ENCODE data around the gene CCDC195. TPM values are rescaled to one million over a fixed set of nuclear protein-coding genes. Genes with fewer than 3 reads are reported as not detected.
"Not testable (repeated sequence)": the region's sequence is repeated elsewhere in the genome, so short reads cannot be mapped to it uniquely, and the experiment has no call there.

The CCDC195 gene
- total RNA-seq, 4 donors from 2014 or later, result not detected

- TF ChIP-seq POLR2A (IDR thresholded peaks at IDR 0.05) (no peak), CTCF (IDR thresholded peaks at IDR 0.05) (no peak)
- no peak overlapping the region for H3K4me3 ChIP-seq
Observed at GRCh38 chr2:224671731-224672130, 44.4 kb downstream of the CCDC195 start.

GRCh38 chr2:224670203-224670602, 46.0 kb downstream of the CCDC195 start:
- no peak overlapping the region for H3K27ac ChIP-seq
- no peaks in the 10 kb centered on the region for H3K9me3 ChIP-seq
- H3K4me1 ChIP-seq, result peaks cover 0 to 4% (median 0%) of the 10 kb centered on the region in 4 donors
- H3K4me3 ChIP-seq, result no peak overlapping the region
- DNase-seq, result no peak
- no peak for TF ChIP-seq POLR2A (IDR thresholded peaks at IDR 0.05)
- no peak for TF ChIP-seq CTCF (IDR thresholded peaks at IDR 0.05)
- H3K27me3 ChIP-seq, result no peaks in the 10 kb centered on the region
- no peaks in the 10 kb centered on the region for H3K36me3 ChIP-seq

More at GRCh38 chr2:224671731-224672130, 44.4 kb downstream of the CCDC195 start:
- Histone ChIP-seq H3K36me3 (no peaks in the 10 kb centered on the region), H3K9me3 (no peaks in the 10 kb centered on the region), H3K4me1 (peaks cover 0 to 4% (median 0%) of the 10 kb centered on the region in 4 donors), H3K27ac (no peak overlapping the region), H3K27me3 (no peaks in the 10 kb centered on the region)
- DNase-seq, result no peak

- H3K27ac ChIP-seq, result no peak overlapping the region
- TF ChIP-seq CTCF (IDR thresholded peaks at IDR 0.05) (no peak), POLR2A (IDR thresholded peaks at IDR 0.05) (no peak)
- no peaks in the 10 kb centered on the region for H3K36me3 ChIP-seq
- no peak overlapping the region for H3K4me3 ChIP-seq
- H3K9me3 ChIP-seq, result no peaks in the 10 kb centered on the region
- H3K27me3 ChIP-seq, result no peaks in the 10 kb centered on the region
- H3K4me1 ChIP-seq, result peaks cover 0 to 4% (median 0%) of the 10 kb centered on the region in 4 donors
- DNase-seq, result no peak
Observed at GRCh38 chr2:224669449-224669848, 46.7 kb downstream of the CCDC195 start.

- peaks cover 0 to 4% (median 0%) of the 10 kb centered on the region in 4 donors for H3K9me3 ChIP-seq
- H3K4me3 ChIP-seq, result no peak overlapping the region
- no peaks in the 10 kb centered on the region for H3K27me3 ChIP-seq
- peaks cover 0 to 4% (median 0%) of the 10 kb centered on the region in 4 donors for H3K4me1 ChIP-seq
- no peak for DNase-seq
- no peaks in the 10 kb centered on the region for H3K36me3 ChIP-seq
- TF ChIP-seq CTCF (IDR thresholded peaks at IDR 0.05), result no peak
- TF ChIP-seq POLR2A (IDR thresholded peaks at IDR 0.05), result no peak
- no peak overlapping the region for H3K27ac ChIP-seq
Observed at GRCh38 chr2:224668123-224668909, 47.8 kb downstream of the CCDC195 start.

- Histone ChIP-seq H3K4me1 (peaks cover 0 to 4% (median 0%) of the 10 kb centered on the region in 4 donors), H3K27ac (no peak overlapping the region), H3K27me3 (no peaks in the 10 kb centered on the region), H3K4me3 (no peak overlapping the region), H3K9me3 (peaks cover 0 to 6% (median 0%) of the 10 kb centered on the region in 4 donors), H3K36me3 (no peaks in the 10 kb centered on the region)
- TF ChIP-seq CTCF (IDR thresholded peaks at IDR 0.05) (no peak), POLR2A (IDR thresholded peaks at IDR 0.05) (no peak)
- no peak for DNase-seq
Observed at GRCh38 chr2:224666951-224667553, 49.1 kb downstream of the CCDC195 start.

GRCh38 chr2:224663322-224663721, 52.8 kb downstream of the CCDC195 start:
- DNase-seq, H3K27ac ChIP-seq, H3K9me3 ChIP-seq, H3K4me1 ChIP-seq, H3K27me3 ChIP-seq, H3K36me3 ChIP-seq, H3K4me3 ChIP-seq: not testable (repeated sequence)

- H3K4me3 ChIP-seq, H3K27me3 ChIP-seq, H3K9me3 ChIP-seq, H3K36me3 ChIP-seq, DNase-seq, H3K27ac ChIP-seq, H3K4me1 ChIP-seq: not testable (repeated sequence)
Observed at GRCh38 chr2:224661708-224662107, 54.5 kb downstream of the CCDC195 start.

Data from Peyer's patch (tissue), 4 donors.